ENCODE measurements around the gene OPRL1.

Gene OPRL1

DNA sequence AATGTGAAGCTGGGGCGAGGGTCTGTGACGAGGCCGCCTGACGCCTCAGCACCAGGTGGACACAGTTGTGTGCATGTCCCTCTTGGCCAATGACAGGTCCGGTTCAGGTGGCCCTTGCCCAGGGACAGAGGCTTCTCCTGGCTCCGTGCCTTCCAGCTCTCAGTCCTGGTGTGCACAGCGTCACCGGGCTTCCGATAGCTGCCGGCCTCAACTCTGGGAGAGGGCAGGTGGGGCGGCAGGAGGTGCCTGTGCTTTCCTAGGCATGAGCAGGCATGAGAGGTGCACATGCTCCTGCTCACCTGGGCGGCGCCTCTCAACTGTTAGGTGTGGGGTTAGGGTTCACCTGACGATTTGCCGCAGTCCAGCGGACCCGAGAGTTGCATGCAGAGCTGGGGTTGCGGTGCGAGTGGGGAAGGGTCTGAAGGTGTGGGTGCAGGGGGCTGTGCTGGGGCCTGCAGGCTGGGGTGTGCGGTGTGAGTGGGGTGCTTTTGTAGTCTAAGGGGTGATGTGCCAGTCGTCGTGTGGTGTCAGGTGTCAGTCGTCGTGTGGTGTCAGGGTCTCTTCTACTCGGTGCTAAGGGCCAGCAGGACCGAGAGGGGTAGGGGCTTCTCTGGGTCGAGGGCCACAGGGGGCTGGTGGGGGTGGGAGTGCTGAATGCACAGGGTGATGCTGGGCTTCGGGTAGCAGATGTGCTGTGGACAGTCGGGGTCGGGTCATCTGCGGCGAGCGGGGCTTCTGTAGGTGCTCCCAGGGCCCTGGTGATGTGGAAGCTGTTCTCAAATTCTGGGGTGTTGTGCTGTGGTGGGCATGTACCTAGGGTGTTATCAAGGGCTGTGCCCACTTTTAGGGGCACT is 26.7 kb upstream of the OPRL1 start:
- Histone ChIP-seq H3K27ac (ENCODE audit: low read length) (no peak overlapping the region), H3K4me3 (ENCODE audit: low read length) (no peak overlapping the region), H3K36me3 (ENCODE audit: insufficient read depth, low read depth, low read length) (no peaks in the 10 kb centered on the region), H3K4me1 (ENCODE audit: insufficient read depth, low read length) (peaks cover 4% of the 10 kb centered on the region; the same call in 1 of the 2 replicates), H3K27me3 (ENCODE audit: insufficient read depth, low read length) (peaks cover 42% of the 10 kb centered on the region), H3K9me3 (ENCODE audit: insufficient read depth, low read depth, low read length) (no peaks in the 10 kb centered on the region), H3K9ac (ENCODE audit: low read depth, low read length) (no peak overlapping the region)

DNA sequence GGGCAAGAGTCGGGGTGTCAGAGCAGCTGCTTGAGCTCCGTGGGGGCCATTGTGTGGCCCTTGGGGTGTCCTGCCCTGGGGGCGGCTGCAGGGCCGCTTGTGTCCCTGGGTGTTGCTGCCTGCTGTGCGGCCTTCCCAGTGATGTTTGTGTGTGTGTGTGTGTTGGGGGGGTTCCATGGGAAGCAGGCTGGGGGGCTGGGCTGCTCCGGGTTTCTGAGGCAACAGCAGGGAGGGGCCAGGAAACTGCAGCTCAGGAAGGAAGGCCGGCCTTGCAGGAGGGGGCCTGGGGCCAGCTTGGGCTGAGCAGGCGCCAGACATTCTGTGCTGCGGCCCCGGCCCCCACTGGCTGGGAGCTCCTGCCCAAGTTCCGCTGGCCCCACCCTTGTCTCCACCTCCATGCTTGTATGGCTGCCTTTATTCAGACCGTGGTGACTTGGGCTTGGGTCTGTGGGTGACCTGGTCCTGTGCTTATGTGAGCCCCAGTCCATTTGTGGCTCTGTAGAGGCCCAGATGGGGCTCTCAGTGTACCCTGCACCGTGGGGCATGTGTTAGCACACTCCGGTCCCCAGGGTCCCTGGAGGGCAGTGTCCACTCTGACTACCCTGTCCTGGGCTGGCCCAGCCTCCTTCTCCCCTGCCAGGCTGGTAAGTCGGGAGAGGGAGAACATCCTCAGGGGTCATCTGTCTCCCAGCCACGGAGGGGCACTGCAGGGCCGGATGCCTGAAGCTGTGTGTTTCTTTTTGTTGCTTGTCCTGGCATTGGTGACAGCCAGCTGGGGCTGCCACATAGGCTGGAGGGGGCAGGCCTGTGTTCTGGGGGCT is 25.8 kb upstream of the OPRL1 start:
- Histone ChIP-seq H3K4me1 (ENCODE audit: insufficient read depth, low read length) (peaks cover 4% of the 10 kb centered on the region; the same call in 1 of the 2 replicates), H3K9me3 (ENCODE audit: insufficient read depth, low read depth, low read length) (no peaks in the 10 kb centered on the region), H3K9ac (ENCODE audit: low read depth, low read length) (no peak overlapping the region), H3K36me3 (ENCODE audit: insufficient read depth, low read depth, low read length) (no peaks in the 10 kb centered on the region), H3K4me3 (ENCODE audit: low read length) (no peak overlapping the region), H3K27me3 (ENCODE audit: insufficient read depth, low read length) (peaks cover 34% of the 10 kb centered on the region), H3K27ac (ENCODE audit: low read length) (no peak overlapping the region)

DNA sequence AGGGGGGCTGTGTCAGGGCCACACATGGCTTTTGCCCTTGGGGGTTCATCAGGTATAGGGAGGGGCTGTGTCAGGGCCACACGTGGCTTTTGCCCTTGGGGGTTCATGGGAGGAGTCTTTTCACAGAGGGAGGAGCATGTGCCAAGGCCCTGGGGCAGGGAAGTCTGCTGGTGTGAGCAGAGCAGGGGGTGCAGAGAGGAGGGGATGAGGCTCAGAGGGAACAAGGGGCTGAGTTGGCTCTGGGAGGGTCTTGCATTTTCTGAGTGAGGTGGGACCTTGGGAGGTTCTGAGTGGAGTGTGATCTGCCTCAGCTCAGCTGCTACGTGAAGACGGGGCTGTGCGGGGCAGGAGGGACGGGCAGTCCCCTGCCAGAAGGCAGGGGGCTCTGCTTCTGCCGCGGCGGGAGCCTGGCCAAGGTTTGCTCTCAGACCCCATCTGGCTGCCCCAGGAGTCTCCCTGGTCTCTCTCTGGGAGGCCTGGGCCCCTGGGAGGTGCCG is 24.4 kb upstream of the OPRL1 start:
- no peak overlapping the region for H3K27ac ChIP-seq (ENCODE audit: low read length)
- peaks cover 4% of the 10 kb centered on the region; the same call in 1 of the 2 replicates for H3K4me1 ChIP-seq (ENCODE audit: insufficient read depth, low read length)
- H3K4me3 ChIP-seq (ENCODE audit: low read length), result no peak overlapping the region
- H3K36me3 ChIP-seq (ENCODE audit: insufficient read depth, low read depth, low read length), result no peaks in the 10 kb centered on the region
- H3K9ac ChIP-seq (ENCODE audit: low read depth, low read length), result no peak overlapping the region
- H3K27me3 ChIP-seq (ENCODE audit: insufficient read depth, low read length), result peaks cover 24% of the 10 kb centered on the region
- H3K9me3 ChIP-seq (ENCODE audit: insufficient read depth, low read depth, low read length), result no peaks in the 10 kb centered on the region

DNA sequence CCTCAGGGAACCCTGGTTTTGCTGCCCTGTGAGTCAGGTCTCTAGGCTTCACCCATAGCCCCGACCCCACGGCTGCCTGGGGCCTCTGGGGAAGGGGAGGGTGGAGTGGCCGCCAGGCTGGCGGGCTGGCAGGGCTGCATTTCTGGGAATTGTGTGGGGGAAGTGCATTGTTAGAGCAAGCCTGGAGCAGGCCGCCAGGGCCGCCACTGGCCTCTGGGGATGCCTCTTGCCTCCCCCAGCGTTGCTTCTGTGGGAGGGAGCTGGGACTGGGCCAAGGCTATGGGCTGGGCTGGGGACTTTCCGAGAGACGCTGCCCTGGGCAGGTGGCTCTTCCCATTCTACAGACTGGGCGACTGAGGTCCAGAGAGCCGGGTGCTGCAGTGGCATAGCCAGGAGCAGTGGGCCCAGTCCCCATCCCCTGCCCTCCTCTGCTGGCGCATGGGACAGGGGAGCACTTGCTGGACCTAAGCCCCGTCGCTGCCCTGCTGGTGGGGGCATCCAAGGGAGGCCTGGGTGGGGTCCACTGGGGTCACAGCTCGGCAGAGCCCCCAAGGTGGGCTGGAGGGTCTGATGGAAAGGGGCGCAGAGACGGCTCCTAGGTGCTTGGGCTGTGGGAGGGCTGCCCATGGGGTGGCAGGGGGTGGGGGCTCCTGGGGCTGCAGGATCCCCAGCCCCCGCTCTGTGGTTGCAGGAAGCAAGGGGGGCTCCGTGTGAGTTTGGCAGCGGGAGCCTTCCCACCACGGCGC is 23.8 kb upstream of the OPRL1 start:
- no peak overlapping the region for H3K9ac ChIP-seq (ENCODE audit: low read depth, low read length)
- no peak overlapping the region for H3K4me3 ChIP-seq (ENCODE audit: low read length)
- H3K9me3 ChIP-seq (ENCODE audit: insufficient read depth, low read depth, low read length), result no peaks in the 10 kb centered on the region
- H3K27me3 ChIP-seq (ENCODE audit: insufficient read depth, low read length), result peaks cover 17% of the 10 kb centered on the region
- no peaks in the 10 kb centered on the region for H3K36me3 ChIP-seq (ENCODE audit: insufficient read depth, low read depth, low read length)
- H3K4me1 ChIP-seq (ENCODE audit: insufficient read depth, low read length), result peaks cover 4% of the 10 kb centered on the region; the same call in 1 of the 2 replicates
- H3K27ac ChIP-seq (ENCODE audit: low read length), result no peak overlapping the region

DNA sequence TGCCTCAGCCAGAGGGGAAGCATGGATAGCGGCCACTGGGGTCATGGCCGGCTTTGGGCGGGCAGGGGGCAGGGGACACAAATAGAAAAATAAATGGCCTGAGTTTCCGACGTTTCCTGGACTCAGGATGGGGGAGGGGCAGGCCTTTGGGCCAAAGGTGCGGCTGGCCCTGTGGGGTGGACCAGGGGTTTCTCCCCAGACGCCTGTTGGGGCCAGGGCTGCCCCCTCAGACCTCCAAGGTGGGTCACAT is 23.3 kb upstream of the OPRL1 start:
- H3K9ac ChIP-seq (ENCODE audit: low read depth, low read length), result no peak overlapping the region
- no peak overlapping the region for H3K27ac ChIP-seq (ENCODE audit: low read length)

DNA sequence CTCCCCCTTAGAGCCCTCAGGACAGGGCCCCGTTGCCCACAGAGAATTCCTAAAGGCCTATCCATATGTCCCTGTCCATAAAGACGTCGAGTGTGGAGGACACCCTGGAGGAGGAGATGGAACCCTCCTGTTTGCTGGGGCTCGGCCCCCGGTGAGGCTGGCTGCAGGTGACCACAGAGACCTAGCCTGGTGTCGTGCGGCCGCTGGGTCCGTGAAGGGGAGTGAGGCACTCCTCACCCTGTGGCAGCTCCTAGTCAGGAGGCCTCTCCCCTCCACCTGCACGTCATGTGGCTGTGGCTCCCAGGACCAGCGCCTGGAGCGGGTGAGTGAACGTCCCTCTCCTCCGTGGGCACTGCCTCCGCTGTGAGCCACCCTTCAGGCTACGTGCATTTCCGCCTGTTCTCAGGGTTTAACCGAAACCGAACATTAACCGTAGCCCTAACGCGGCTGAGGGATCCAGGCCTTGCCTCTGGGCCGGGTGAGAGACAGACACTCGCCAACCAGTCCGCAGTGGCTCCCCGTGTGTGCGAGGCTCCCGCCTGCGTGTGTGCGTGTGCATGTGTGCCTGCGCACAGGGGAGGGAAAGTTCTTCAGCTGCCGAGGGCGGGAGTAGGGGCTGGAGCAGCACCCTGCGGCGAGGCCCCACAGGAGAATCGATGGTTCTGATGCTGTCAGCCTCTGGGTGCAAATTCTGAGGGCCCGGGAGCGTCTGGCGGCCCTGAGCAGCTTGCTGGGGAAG is 22.8 kb upstream of the OPRL1 start:
- H3K9ac ChIP-seq (ENCODE audit: low read depth, low read length), result no peak overlapping the region; the same call in 1 of the 2 replicates
- no peak overlapping the region for H3K4me3 ChIP-seq (ENCODE audit: low read length)
- H3K9me3 ChIP-seq (ENCODE audit: insufficient read depth, low read depth, low read length), result no peaks in the 10 kb centered on the region
- peaks cover 4% of the 10 kb centered on the region; the same call in 1 of the 2 replicates for H3K4me1 ChIP-seq (ENCODE audit: insufficient read depth, low read length)
- no peak overlapping the region for H3K27ac ChIP-seq (ENCODE audit: low read length)
- peaks cover 7% of the 10 kb centered on the region for H3K27me3 ChIP-seq (ENCODE audit: insufficient read depth, low read length)
- no peaks in the 10 kb centered on the region for H3K36me3 ChIP-seq (ENCODE audit: insufficient read depth, low read depth, low read length)

More for the DNA sequence above, 23.3 kb upstream of the OPRL1 start:
- H3K4me3 ChIP-seq (ENCODE audit: low read length), result no peak overlapping the region
- H3K36me3 ChIP-seq (ENCODE audit: insufficient read depth, low read depth, low read length), result no peaks in the 10 kb centered on the region
- peaks cover 4% of the 10 kb centered on the region; the same call in 1 of the 2 replicates for H3K4me1 ChIP-seq (ENCODE audit: insufficient read depth, low read length)
- H3K9me3 ChIP-seq (ENCODE audit: insufficient read depth, low read depth, low read length), result no peaks in the 10 kb centered on the region
- H3K27me3 ChIP-seq (ENCODE audit: insufficient read depth, low read length), result peaks cover 12% of the 10 kb centered on the region

DNA sequence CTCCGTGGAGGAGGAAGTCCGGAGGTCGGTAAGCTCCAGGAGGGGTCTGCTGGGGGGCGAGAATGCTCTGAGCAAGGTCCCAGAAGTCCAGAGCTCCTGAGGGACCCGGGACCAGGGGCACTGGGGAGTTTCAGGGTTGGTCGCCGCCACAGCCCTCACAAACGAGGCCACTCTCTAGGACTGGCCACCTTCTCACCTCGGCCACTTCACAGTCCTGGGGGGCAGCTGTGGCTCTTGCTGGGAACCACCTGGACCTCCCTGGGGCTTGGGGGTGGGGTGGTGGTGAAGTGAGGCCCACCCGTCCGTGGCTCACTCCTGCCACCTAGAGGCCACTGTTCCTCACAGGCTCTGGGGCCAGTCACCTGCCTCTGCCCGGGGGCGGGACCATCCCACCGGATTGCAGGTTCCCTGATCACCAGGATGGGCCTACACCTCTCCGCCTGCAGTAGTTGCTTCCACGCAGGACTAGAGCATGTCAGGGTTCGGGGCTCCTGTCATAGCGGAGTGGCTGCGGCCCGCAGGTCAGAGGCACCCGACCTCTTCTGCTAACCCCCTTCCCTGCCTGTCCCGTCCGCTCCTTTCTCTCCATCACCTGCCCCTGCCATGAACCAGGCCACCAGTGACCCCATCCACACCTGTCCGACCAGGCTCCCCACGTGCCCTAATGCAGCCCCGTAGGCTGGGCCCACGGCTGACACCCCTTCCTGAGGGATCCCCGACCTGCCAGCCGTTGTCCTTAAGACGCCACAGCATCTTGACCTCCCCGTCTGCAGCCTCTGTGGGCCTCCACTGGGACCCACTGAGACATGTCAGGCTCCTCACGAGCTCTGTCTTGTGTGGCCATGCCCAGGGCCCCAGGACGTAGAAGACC is 22.0 kb upstream of the OPRL1 start:
- Histone ChIP-seq H3K36me3 (ENCODE audit: insufficient read depth, low read depth, low read length) (no peaks in the 10 kb centered on the region), H3K27me3 (ENCODE audit: insufficient read depth, low read length) (no peaks in the 10 kb centered on the region), H3K9ac (ENCODE audit: low read depth, low read length) (no peak overlapping the region), H3K9me3 (ENCODE audit: insufficient read depth, low read depth, low read length) (no peaks in the 10 kb centered on the region), H3K4me3 (ENCODE audit: low read length) (no peak overlapping the region), H3K4me1 (ENCODE audit: insufficient read depth, low read length) (peaks cover 4% of the 10 kb centered on the region; the same call in 1 of the 2 replicates), H3K27ac (ENCODE audit: low read length) (no peak overlapping the region)

DNA sequence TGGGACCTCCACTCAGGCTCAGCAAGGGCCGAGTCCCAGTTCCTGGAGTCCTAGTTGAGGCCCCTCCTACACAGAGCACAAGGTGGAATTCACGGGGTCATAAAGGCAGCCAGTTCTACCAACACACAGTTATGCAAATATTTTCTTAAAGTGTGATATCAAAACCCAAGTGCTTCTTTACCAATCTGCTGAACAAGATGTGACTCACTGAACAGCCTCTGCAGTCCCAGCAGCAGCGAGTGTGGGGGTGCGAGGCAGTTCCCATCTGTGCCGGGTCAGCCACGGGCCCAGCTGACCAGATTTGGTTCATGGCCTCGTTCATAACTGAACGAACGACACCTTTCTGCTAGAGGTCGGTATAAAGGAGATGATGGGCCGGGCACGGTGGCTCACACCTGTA is 21.3 kb upstream of the OPRL1 start:
- peaks cover 4% of the 10 kb centered on the region; the same call in 1 of the 2 replicates for H3K4me1 ChIP-seq (ENCODE audit: insufficient read depth, low read length)
- H3K4me3 ChIP-seq (ENCODE audit: low read length), result no peak overlapping the region
- H3K36me3 ChIP-seq (ENCODE audit: insufficient read depth, low read depth, low read length), result no peaks in the 10 kb centered on the region
- no peaks in the 10 kb centered on the region for H3K9me3 ChIP-seq (ENCODE audit: insufficient read depth, low read depth, low read length)
- no peaks in the 10 kb centered on the region for H3K27me3 ChIP-seq (ENCODE audit: insufficient read depth, low read length)
- no peak overlapping the region for H3K27ac ChIP-seq (ENCODE audit: low read length)
- no peak overlapping the region for H3K9ac ChIP-seq (ENCODE audit: low read depth, low read length)

DNA sequence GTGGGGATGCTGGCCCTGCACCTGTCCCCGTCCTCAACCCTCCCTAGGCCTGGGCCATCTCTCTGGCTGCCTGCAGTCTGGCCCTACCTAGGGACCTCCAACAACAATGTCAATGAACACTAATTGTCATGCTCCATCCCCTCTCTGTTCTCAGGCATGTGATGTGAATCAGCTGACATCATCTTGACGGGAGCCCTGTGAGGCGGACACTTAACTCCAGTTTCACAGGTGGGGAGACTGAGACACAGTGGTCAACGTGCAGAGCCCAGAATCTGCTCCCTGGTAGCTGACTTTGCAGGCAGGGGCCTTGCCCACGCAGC is 17.6 kb upstream of the OPRL1 start:
- Histone ChIP-seq H3K27ac (ENCODE audit: low read length) (no peak overlapping the region), H3K27me3 (ENCODE audit: insufficient read depth, low read length) (no peaks in the 10 kb centered on the region; the same call in 1 of the 2 replicates), H3K4me3 (ENCODE audit: low read length) (peak overlapping the region; percentile 78; the same call in 1 of the 2 replicates), H3K9ac (ENCODE audit: low read depth, low read length) (peak overlapping the region; percentile 69; the same call in 1 of the 2 replicates), H3K36me3 (ENCODE audit: insufficient read depth, low read depth, low read length) (no peaks in the 10 kb centered on the region), H3K4me1 (ENCODE audit: insufficient read depth, low read length) (no peaks in the 10 kb centered on the region; the same call in 1 of the 2 replicates), H3K9me3 (ENCODE audit: insufficient read depth, low read depth, low read length) (no peaks in the 10 kb centered on the region)

DNA sequence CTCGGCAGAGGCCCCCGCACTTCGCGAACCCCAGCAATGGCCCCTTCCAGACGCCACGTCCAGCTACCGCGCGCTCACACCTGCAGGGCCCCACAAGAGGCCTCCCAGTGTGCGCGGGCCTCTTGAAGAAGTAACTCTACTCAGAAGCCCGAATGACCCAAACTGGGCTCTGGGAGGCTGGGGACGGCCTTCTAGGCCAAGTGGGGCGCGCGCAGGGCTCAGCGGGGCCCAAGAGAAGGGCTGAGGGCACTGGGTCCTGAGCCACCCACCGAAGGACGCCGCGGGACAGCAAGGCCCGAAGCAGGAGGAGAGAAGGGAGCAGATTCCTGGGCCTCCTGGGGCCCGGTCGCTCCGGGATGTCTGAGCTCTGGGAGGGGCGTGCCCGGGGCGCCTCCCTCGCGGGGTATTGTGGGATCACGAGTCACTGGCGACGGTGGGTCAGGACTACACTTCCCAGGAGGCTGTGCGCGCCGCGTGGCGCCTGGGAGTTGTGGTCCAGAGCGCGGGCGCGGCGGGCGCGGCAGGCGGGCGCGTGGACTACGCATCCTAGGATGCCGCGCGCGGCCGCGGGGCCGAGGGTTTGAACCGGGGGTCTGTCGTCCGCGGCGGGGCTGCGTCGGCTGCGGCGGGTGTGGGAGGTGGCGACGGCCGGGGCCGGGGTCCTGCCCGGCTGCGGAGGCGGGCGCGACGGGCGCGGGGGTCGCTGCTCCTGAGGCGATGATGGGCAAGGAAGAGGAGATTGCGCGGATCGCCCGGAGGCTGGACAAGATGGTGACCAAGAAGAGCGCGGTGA is 17.1 kb upstream of the OPRL1 start, which contains the start of gene TCEA2:
TCEA2 (plus strand) TSS at position 603 of the 793 bp plus-strand sequence; CDS start at position 718, 115 bp downstream.
- H3K9me3 ChIP-seq (ENCODE audit: insufficient read depth, low read depth, low read length), result no peaks in the 10 kb centered on the region
- no peaks in the 10 kb centered on the region; the same call in 1 of the 2 replicates for H3K27me3 ChIP-seq (ENCODE audit: insufficient read depth, low read length)
- peak within 1 kb of the TSS; percentile 69; the same call in 1 of the 2 replicates for H3K9ac ChIP-seq (ENCODE audit: low read depth, low read length)
- peak within 1 kb of the TSS; percentile 78 for H3K4me3 ChIP-seq (ENCODE audit: low read length)
- no peak within 1 kb of the TSS for H3K27ac ChIP-seq (ENCODE audit: low read length)
- H3K36me3 ChIP-seq (ENCODE audit: insufficient read depth, low read depth, low read length), result no peaks in the 10 kb centered on the region
- H3K4me1 ChIP-seq (ENCODE audit: insufficient read depth, low read length), result no peaks in the 10 kb centered on the region
